K562 (cell line): ENCODE measurements around the gene UBE2U. TPM values are rescaled to one million over a fixed set of nuclear protein-coding genes. Genes with fewer than 3 reads are reported as not detected.
A peak's percentile ranks its signal among the peaks of the same experiment; 100 is the strongest.

Experiments used
- ATAC-seq: fragments of 200-7000 bp; cut with Tn5 transposase; 3 replicates; pipeline ENCODE4 v1.9.1; 2020; ENCODE audit warnings: moderate library complexity
- BruUV-seq: library from RNA; stranded (reverse); fragments of 400-500 nt; replicated peaks from 2 replicates; lab custom pipeline; 2021; lab: Mats Ljungman, UMichigan
- CTCF ChIA-PET: fragments of 300-600 bp; formaldehyde crosslinking; extraction: SDS; loops from one replicate; lab custom pipeline; 2021; ENCODE audit warnings: low intra/inter-chr PET ratio; lab: Yijun Ruan, JAX
- POLR2A ChIA-PET: fragments of 300-600, 350-650 bp; sonication (Branson Sonifier 250); formaldehyde crosslinking; extraction: SDS; loops from one replicate; lab custom pipeline; 2021; ENCODE audit warnings: antibody characterized with exemption, inconsistent platforms; lab: Yijun Ruan, JAX
- DNase-seq, 4 experiments: peaks; one replicate each; pipeline versions ENCODE4 v3.0.0 to v3.0.0-alpha.2; 2011 to 2018; ENCODE audit warnings: low spot score in 3 of 4, mixed read lengths in 3 of 4; ENCODE audit errors: extremely low read depth in 1 of 4
- FAIRE-seq: peaks from 2 replicates; lab custom pipeline; 2011; peaks lifted over from hg19 to GRCh38; lab: Jason Lieb, UNC
- H2AFZ ChIP-seq: 2 replicates; pipeline ENCODE4 v1.6.0; 2011; ENCODE audit warnings: low read depth, low read length, control low read depth, inconsistent platforms
- H3K27ac ChIP-seq: fragments of 200-600 bp; 3 replicates; pipeline ENCODE4 v1.8.0; 2011; ENCODE audit warnings: low read depth, mild to moderate bottlenecking, control low read depth, inconsistent platforms, low read length, moderate library complexity, mixed read lengths; ENCODE audit errors: extremely low read depth
- H3K27me3 ChIP-seq, 2 experiments: fragments of 300-600 bp in 1 of 2; 2 replicates in 1 of 2; 3 replicates in 1 of 2; pipeline versions ENCODE4 v1.6.0 to v1.8.0; 2011; ENCODE audit warnings: inconsistent platforms in 2 of 2, low read length in 2 of 2, mild to moderate bottlenecking in 1 of 2, mixed read lengths in 1 of 2, moderate library complexity in 1 of 2; ENCODE audit not compliant: control insufficient read depth in 2 of 2, insufficient read depth in 2 of 2
- H3K36me3 ChIP-seq: fragments of 300-600 bp; 3 replicates; pipeline ENCODE4 v1.8.0; 2011; ENCODE audit warnings: mild to moderate bottlenecking, low read length, inconsistent platforms; ENCODE audit not compliant: control insufficient read depth, insufficient read depth
- H3K4me1 ChIP-seq, 2 experiments: fragments of 200-600 bp in 1 of 2; replicated peaks in 1 of 2; 2 replicates in 1 of 2; 3 replicates in 1 of 2; pipeline versions ENCODE4 v1.5.1 to v1.8.0; 2011; ENCODE audit warnings: inconsistent platforms in 2 of 2, low read length in 2 of 2, mild to moderate bottlenecking in 1 of 2, mixed read lengths in 1 of 2, moderate library complexity in 1 of 2; ENCODE audit not compliant: control insufficient read depth in 2 of 2, insufficient read depth in 2 of 2
- H3K4me2 ChIP-seq: 2 replicates; pipeline ENCODE4 v1.6.1; 2011; ENCODE audit warnings: low read length, control low read depth, inconsistent platforms, mixed read lengths; ENCODE audit not compliant: insufficient read depth
- H3K4me3 ChIP-seq: fragments of 200-600 bp; sonication (generic), shearing (Covaris generic); 2 replicates; pipeline ENCODE4 v1.5.1; 2016; ENCODE audit warnings: control low read depth, inconsistent platforms
- H3K79me2 ChIP-seq: fragments of 200-600 bp; 3 replicates; pipeline ENCODE4 v1.8.0; 2011; ENCODE audit warnings: low read length, inconsistent platforms; ENCODE audit not compliant: control insufficient read depth, insufficient read depth
- H3K9ac ChIP-seq, 2 experiments: 2 replicates each; pipeline versions ENCODE4 v1.6.0 to v1.6.1; 2011; ENCODE audit warnings: low read depth in 2 of 2, low read length in 2 of 2, control low read depth in 1 of 2, inconsistent platforms in 1 of 2, mild to moderate bottlenecking in 1 of 2, mixed read lengths in 1 of 2; ENCODE audit not compliant: insufficient read depth in 1 of 2
- H3K9me1 ChIP-seq: one replicate; pipeline ENCODE4 v1.6.0; 2011; ENCODE audit warnings: inconsistent platforms, mild to moderate bottlenecking, low read length, moderate library complexity; ENCODE audit not compliant: control insufficient read depth, insufficient read depth
- H3K9me3 ChIP-seq: replicated peaks from 2 replicates; pipeline ENCODE4 v1.5.1; 2011; ENCODE audit warnings: low read depth, low read length, inconsistent platforms; ENCODE audit not compliant: control insufficient read depth, insufficient read depth
- H4K20me1 ChIP-seq: replicated peaks from 2 replicates; pipeline ENCODE4 v1.6.1; 2011; ENCODE audit warnings: low read length, inconsistent platforms, mixed read lengths; ENCODE audit not compliant: control insufficient read depth, insufficient read depth
- BACH1 ChIP-seq: fragments of 200-800 bp; sonication (Bioruptor generic); IDR thresholded peaks from 2 replicates; pipeline ENCODE4 v1.6.1; 2016; ENCODE audit warnings: missing genetic modification characterization, missing compliant biosample characterization
- CHCHD3 ChIP-seq: fragments of 250-450 bp; sonication (Bioruptor Pico); IDR thresholded peaks from 2 replicates; pipeline ENCODE4 v2.1.2; 2022; ENCODE audit warnings: mild to moderate bottlenecking
- E2F3 ChIP-seq: fragments of 250-450 bp; sonication (Bioruptor Pico); IDR thresholded peaks from 2 replicates; pipeline ENCODE4 v1.4.0; 2020; ENCODE audit warnings: mild to moderate bottlenecking
- GATA2 ChIP-seq: sonication (generic); formaldehyde crosslinking; IDR thresholded peaks from 2 replicates; pipeline ENCODE4 v1.4.0; 2020; ENCODE audit warnings: mild to moderate bottlenecking, missing genetic modification reagents
- JUN ChIP-seq, 2 experiments: sonication (generic) in 1 of 2; formaldehyde crosslinking in 1 of 2; IDR thresholded peaks; 2 replicates each; pipeline versions ENCODE4 v1.6.1 to v1.8.0; 2012 to 2022; ENCODE audit warnings: borderline replicate concordance in 2 of 2, mild to moderate bottlenecking in 2 of 2, improper control_type of control experiment in 1 of 2, low read depth in 1 of 2, low read length in 1 of 2, missing genetic modification reagents in 1 of 2
- RBM15 ChIP-seq: fragments of 200-400 bp; formaldehyde crosslinking; IDR thresholded peaks from 2 replicates; pipeline ENCODE4 v1.6.1; 2018; ENCODE audit warnings: mild to moderate bottlenecking, low read length, moderate library complexity; ENCODE audit not compliant: insufficient read depth
- SETDB1 ChIP-seq: IDR thresholded peaks from one replicate; pipeline ENCODE4 v1.6.1; 2012; ENCODE audit warnings: low read length, control low read depth, inconsistent platforms
- SPI1 ChIP-seq: IDR thresholded peaks from 2 replicates; pipeline ENCODE4 v1.6.1; 2011; ENCODE audit warnings: low read depth, low read length, control low read depth, borderline replicate concordance
- ZKSCAN3 ChIP-seq: fragments of 250-450 bp; sonication (Bioruptor Pico); IDR thresholded peaks from 2 replicates; pipeline ENCODE4 v1.4.0; 2020
- ZNF445 ChIP-seq: fragments of 250-450 bp; sonication (Bioruptor Pico); IDR thresholded peaks from 2 replicates; pipeline ENCODE4 v1.4.0; 2020; ENCODE audit warnings: low read depth, mild to moderate bottlenecking, moderate library complexity
- WGBS: fragments of 100-300 bp; shearing (Covaris generic); methylation state at CpG from one replicate; pipeline ENCODE4 v1.1.6; 2016; ENCODE audit warnings: low coverage, mixed read lengths; ENCODE audit not compliant: insufficient coverage; ENCODE audit errors: missing lambda C conversion rate; 5-methylcytosine and 5-hydroxymethylcytosine counted together
- in situ Hi-C: fragments of 300-500 bp; cut with MboI; formaldehyde crosslinking; loops from 4 replicates; pipeline ENCODE4 v1.15.0; 2018; ENCODE audit warnings: inconsistent platforms, mixed read lengths
- intact Hi-C: fragments of 100-400 bp; cut with micrococcal nuclease; formaldehyde crosslinking; loops from 2 replicates; pipeline ENCODE4 v1.14.2; 2022
- polyA plus RNA-seq, 8 experiments: library from polyadenylated mRNA; depleted of rRNA in 4 of 8; stranded (reverse) in 5 of 8; unstranded in 3 of 8; fragments of >200 nt; fragmentation: Nextera tagmentation in 2 of 8; fragmentation: Illumina TruSeq in 1 of 8; extraction: Ambion mirVana in 2 of 8; extraction: Trizol in 1 of 8; gene quantifications; 2 replicates each; pipeline versions ENCODE4 v1.2.1 to v1.2.3, GENCODE V29; 2011 to 2014; ENCODE audit warnings: inconsistent platforms in 1 of 8, missing spikeins in 1 of 8
- total RNA-seq, 7 experiments: library from RNA; depleted of rRNA in 6 of 7; stranded (reverse); fragments of >200 nt in 6 of 7; fragmentation: Illumina TruSeq in 2 of 7; extraction: Trizol in 2 of 7; gene quantifications; 2 replicates each; pipeline versions ENCODE4 v1.2.1 to v1.2.3, GENCODE V29; 2011 to 2021; ENCODE audit warnings: low replicate concordance in 1 of 7
- TF ChIP-seq, protein P1 (sequence below): sonication (generic); formaldehyde crosslinking; IDR thresholded peaks from 2 replicates; pipeline ENCODE4 v1.8.1; 2023; ENCODE audit warnings: mild to moderate bottlenecking, missing genetic modification reagents, moderate library complexity
- TF ChIP-seq, protein P2 (sequence below): IDR thresholded peaks from 2 replicates; pipeline ENCODE4 v1.6.1; 2016; ENCODE audit warnings: missing genetic modification characterization, missing compliant biosample characterization

The UBE2U gene
- total and polyA plus RNA-seq, 9 of the 15 experiments (the other 6 are each of a cell fraction or from before 2014, with no cell fraction given), result not detected

DNA sequence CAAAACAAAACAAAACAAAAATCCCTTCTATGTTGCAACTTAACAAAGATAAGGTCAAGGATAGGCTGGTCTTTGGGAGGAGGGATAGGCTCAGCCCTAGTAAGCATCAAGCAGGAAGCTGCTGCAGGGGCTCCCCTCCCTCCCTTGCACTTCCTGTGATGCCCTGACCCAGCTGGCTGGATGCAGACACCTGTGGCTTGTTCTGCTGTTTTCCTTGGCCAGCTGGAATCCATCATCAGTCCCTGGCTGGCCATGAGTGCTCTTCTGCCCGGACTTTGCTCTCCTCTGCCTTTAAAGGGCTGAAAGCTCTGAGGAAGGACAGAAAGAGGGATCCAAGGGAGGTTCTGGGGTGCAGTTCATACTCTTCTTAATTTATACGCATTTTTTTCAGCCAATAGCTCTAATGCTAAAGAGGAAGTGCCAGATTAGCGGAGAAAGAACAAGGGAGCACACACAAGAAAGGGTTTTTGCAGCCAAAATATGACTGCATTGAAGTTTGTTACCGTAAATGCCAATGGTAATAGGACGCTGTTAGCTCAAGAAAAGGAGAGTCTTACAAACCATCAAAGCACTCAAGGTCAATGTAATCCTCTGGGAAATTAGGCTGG lies 19.9 kb upstream of the UBE2U start:
- ChIA-PET POLR2A (interaction anchor here (0.6 kb wide), 2 partner anchors 133 to 704 kb away, joined by 3 read pairs; no protein-coding TSS in a partner anchor), CTCF (no interaction called here)
- peaks cover 0 to 24% of the 10 kb centered on the region in 2 experiments; a peak in 3 of 5 replicates for H3K27me3 ChIP-seq
- H3K4me1 ChIP-seq, result no peaks in the 10 kb centered on the region
- no peak for FAIRE-seq
- no peaks in the 10 kb centered on the region for H3K79me2 ChIP-seq
- intact Hi-C loops (no loop called here), in situ Hi-C loops (no loop called here)
- TF ChIP-seq BACH1 (tag) (no peak), CHCHD3 (CRISPR knock-in tag) (no peak), SPI1 (0 out of 2 replicates have a peak, but pooled peaks have one; percentile 22)
- no peak overlapping the region for H2AFZ ChIP-seq
- 3% methylated on average over 5 of the region's 5 CpGs for WGBS
- H3K9ac ChIP-seq, result no peak overlapping the region
- no peaks in the 10 kb centered on the region for H3K9me1 ChIP-seq
- BruUV-seq, result no TSS peak
- H4K20me1 ChIP-seq, result no peaks in the 10 kb centered on the region
- no peaks in the 10 kb centered on the region for H3K9me3 ChIP-seq
- ATAC-seq, result no peak
- no peak overlapping the region for H3K4me3 ChIP-seq
- H3K36me3 ChIP-seq, result no peaks in the 10 kb centered on the region
- DNase-seq, result no peak
- no peak overlapping the region for H3K27ac ChIP-seq
- H3K4me2 ChIP-seq, result no peak overlapping the region

DNA sequence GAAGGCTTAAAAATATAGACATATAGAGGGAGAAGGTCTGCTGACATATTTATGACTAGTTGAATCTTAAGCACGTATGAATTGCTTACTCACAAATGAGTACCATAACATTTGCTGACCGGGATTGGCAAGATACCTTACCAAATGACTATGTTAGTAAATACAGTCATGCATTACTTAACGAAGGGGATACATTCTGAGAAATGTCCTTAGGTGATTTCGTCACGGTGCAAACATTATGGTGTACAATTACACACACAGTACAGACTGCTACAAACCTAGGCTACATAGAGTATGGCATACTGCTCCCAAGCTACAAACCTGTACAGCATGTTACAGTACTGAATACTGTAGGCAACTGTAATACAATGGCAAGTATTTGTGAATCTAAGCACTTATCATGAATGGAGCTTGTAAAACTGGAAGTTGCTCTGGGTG lies 19.4 kb upstream of the UBE2U start:
- ATAC-seq (no peak), FAIRE-seq (no peak), DNase-seq (no peak)
- Histone ChIP-seq H3K4me1 (no peaks in the 10 kb centered on the region), H3K9me3 (no peaks in the 10 kb centered on the region), H3K27me3 (peaks cover 0 to 23% of the 10 kb centered on the region in 2 experiments; a peak in 4 of 5 replicates), H3K9ac (no peak overlapping the region), H2AFZ (no peak overlapping the region), H4K20me1 (no peaks in the 10 kb centered on the region), H3K4me2 (no peak overlapping the region), H3K79me2 (no peaks in the 10 kb centered on the region), H3K9me1 (no peaks in the 10 kb centered on the region), H3K36me3 (no peaks in the 10 kb centered on the region), H3K27ac (no peak overlapping the region), H3K4me3 (no peak overlapping the region)
- in situ Hi-C loops (no loop called here), intact Hi-C loops (no loop called here)
- CTCF ChIA-PET, result no interaction called here
- WGBS, result 2% methylated on average over 5 of the region's 5 CpGs
- BruUV-seq, result no TSS peak
- POLR2A ChIA-PET, result interaction anchor here (0.6 kb wide), 2 partner anchors 134 to 703 kb away, joined by 3 read pairs; no protein-coding TSS in a partner anchor
- TF ChIP-seq RBM15, result no peak
- TF ChIP-seq GATA2 (CRISPR knock-in tag), result no peak
- TF ChIP-seq ZKSCAN3 (CRISPR knock-in tag), result no peak
- TF ChIP-seq SETDB1, result no peak
- TF ChIP-seq, protein P1, sequence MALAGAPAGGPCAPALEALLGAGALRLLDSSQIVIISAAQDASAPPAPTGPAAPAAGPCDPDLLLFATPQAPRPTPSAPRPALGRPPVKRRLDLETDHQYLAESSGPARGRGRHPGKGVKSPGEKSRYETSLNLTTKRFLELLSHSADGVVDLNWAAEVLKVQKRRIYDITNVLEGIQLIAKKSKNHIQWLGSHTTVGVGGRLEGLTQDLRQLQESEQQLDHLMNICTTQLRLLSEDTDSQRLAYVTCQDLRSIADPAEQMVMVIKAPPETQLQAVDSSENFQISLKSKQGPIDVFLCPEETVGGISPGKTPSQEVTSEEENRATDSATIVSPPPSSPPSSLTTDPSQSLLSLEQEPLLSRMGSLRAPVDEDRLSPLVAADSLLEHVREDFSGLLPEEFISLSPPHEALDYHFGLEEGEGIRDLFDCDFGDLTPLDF (CRISPR knock-in tag), result no peak
- no peak for TF ChIP-seq E2F3
- TF ChIP-seq, protein P2, sequence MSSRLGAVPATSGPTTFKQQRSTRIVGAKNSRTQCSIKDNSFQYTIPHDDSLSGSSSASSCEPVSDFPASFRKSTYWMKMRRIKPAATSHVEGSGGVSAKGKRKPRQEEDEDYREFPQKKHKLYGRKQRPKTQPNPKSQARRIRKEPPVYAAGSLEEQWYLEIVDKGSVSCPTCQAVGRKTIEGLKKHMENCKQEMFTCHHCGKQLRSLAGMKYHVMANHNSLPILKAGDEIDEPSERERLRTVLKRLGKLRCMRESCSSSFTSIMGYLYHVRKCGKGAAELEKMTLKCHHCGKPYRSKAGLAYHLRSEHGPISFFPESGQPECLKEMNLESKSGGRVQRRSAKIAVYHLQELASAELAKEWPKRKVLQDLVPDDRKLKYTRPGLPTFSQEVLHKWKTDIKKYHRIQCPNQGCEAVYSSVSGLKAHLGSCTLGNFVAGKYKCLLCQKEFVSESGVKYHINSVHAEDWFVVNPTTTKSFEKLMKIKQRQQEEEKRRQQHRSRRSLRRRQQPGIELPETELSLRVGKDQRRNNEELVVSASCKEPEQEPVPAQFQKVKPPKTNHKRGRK (tag), result no peak
- TF ChIP-seq ZNF445 (CRISPR knock-in tag), result no peak
- no peak for TF ChIP-seq JUN (IDR thresholded peaks at IDR 0.05; ENCODE audit: borderline replicate concordance, low read depth, low read length)
- no peak for TF ChIP-seq JUN (CRISPR knock-in tag; IDR thresholded peaks at IDR 0.05; ENCODE audit: borderline replicate concordance)
